B cell (primary cell): ENCODE data around the gene ADCY1. TPM values are rescaled to one million over a fixed set of nuclear protein-coding genes. Genes with fewer than 3 reads are reported as not detected.

Source experiments
- ATAC-seq: fragments of 200-7000 bp; cut with Tn5 transposase; one replicate; pipeline ENCODE4 v1.10.0; 2021; ENCODE audit warnings: low read depth, mild to moderate bottlenecking, moderate number of reproducible peaks, moderate library complexity
- CTCF ChIA-PET: fragments of 350-600 bp; sonication (Branson Sonifier 250); formaldehyde crosslinking; loops from one replicate; lab custom pipeline; 2021; ENCODE audit warnings: antibody characterized with exemption, inconsistent platforms; lab: Charles Lee
- POLR2A ChIA-PET: fragments of 350-600 bp; sonication (Branson Sonifier 250); formaldehyde crosslinking; loops from one replicate; lab custom pipeline; 2021; ENCODE audit warnings: antibody characterized with exemption; lab: Charles Lee
- DNase-seq: peaks from one replicate; pipeline ENCODE4 v3.0.0; 2013
- H2AFZ ChIP-seq: 2 replicates; pipeline ENCODE4 v1.6.1; 2012; ENCODE audit warnings: mild to moderate bottlenecking, low read depth, low read length; ENCODE audit not compliant: insufficient read depth, poor library complexity, severe bottlenecking
- H3K27ac ChIP-seq, 2 donors: 1 replicate in 1 of 2; 2 replicates in 1 of 2; pipeline ENCODE4 v1.5.1; 2012 to 2013; ENCODE audit warnings: low read length in 2 of 2, mild to moderate bottlenecking in 2 of 2, moderate library complexity in 1 of 2
- H3K27me3 ChIP-seq, 4 experiments: fragments of 200-600 bp in 1 of 4; sonication (generic) in 1 of 4; replicated peaks in 1 of 4; 1 replicate in 2 of 4; 2 replicates in 2 of 4; pipeline versions ENCODE4 v1.6.1 to v1.7.0; 2013 to 2016; ENCODE audit warnings: low read length in 3 of 4, mild to moderate bottlenecking in 2 of 4, mixed read lengths in 1 of 4, moderate library complexity in 1 of 4; ENCODE audit not compliant: insufficient read depth in 4 of 4, control insufficient read depth in 3 of 4; ENCODE audit errors: control extremely low read depth in 1 of 4
- H3K36me3 ChIP-seq, 2 experiments: replicated peaks in 1 of 2; 1 replicate in 1 of 2; 2 replicates in 1 of 2; pipeline versions ENCODE4 v1.6.1 to v1.7.1; 2013; ENCODE audit warnings: low read length in 1 of 2; ENCODE audit not compliant: insufficient read depth in 2 of 2, control insufficient read depth in 1 of 2; ENCODE audit errors: control extremely low read depth in 1 of 2, extremely low read depth in 1 of 2
- H3K4me1 ChIP-seq, 2 donors: fragments of 200-600 bp in 1 of 2; sonication (generic) in 1 of 2; 1 replicate in 1 of 2; 2 replicates in 1 of 2; pipeline versions ENCODE4 v1.5.1 to v1.6.1; 2013 to 2017; ENCODE audit warnings: low read length in 2 of 2; ENCODE audit not compliant: control insufficient read depth in 2 of 2, insufficient read depth in 2 of 2
- H3K4me2 ChIP-seq: replicated peaks from 2 replicates; pipeline ENCODE3; 2012; ENCODE audit warnings: mild to moderate bottlenecking, low read depth, low read length; ENCODE audit not compliant: poor library complexity, severe bottlenecking
- H3K4me3 ChIP-seq, 5 experiments: fragments of 200-600 bp in 1 of 5; sonication (generic) in 1 of 5; 1 replicate in 3 of 5; 2 replicates in 2 of 5; pipeline versions ENCODE4 v1.5.1 to v1.7.0; 2011 to 2016; ENCODE audit warnings: low read length in 4 of 5, mild to moderate bottlenecking in 4 of 5, low read depth in 2 of 5, control low read depth in 1 of 5, moderate library complexity in 1 of 5; ENCODE audit not compliant: insufficient read depth in 1 of 5; ENCODE audit errors: control extremely low read depth in 1 of 5, extremely low read depth in 1 of 5
- H3K79me2 ChIP-seq: fragments of 200-600 bp; sonication (generic); one replicate; pipeline ENCODE4 v1.6.0; 2016; ENCODE audit warnings: low read length; ENCODE audit not compliant: control insufficient read depth, insufficient read depth
- H3K9ac ChIP-seq: fragments of 200-600 bp; sonication (generic); 2 replicates; pipeline ENCODE4 v1.6.1; 2017; ENCODE audit warnings: mild to moderate bottlenecking, low read length, moderate library complexity
- H3K9me3 ChIP-seq, 3 donors: one replicate each; pipeline versions ENCODE4 v1.6.1 to v1.7.1; 2013; ENCODE audit warnings: low read length in 2 of 3; ENCODE audit not compliant: control insufficient read depth in 2 of 3, insufficient read depth in 1 of 3; ENCODE audit errors: control extremely low read depth in 1 of 3
- H4K20me1 ChIP-seq: 2 replicates; pipeline ENCODE4 v1.6.0; 2012; ENCODE audit warnings: mild to moderate bottlenecking, low read length; ENCODE audit not compliant: insufficient read depth, control insufficient read depth, poor library complexity, severe bottlenecking
- H3K27ac Mint-ChIP-seq: one replicate; pipeline ENCODE4 v1.8.0; 2021; ENCODE audit warnings: mixed read lengths
- H3K27me3 Mint-ChIP-seq: one replicate; pipeline ENCODE4 v1.8.0; 2021; ENCODE audit warnings: mixed read lengths
- H3K4me1 Mint-ChIP-seq: one replicate; pipeline ENCODE4 v1.8.0; 2021; ENCODE audit warnings: mixed read lengths
- H3K4me3 Mint-ChIP-seq: one replicate; pipeline ENCODE4 v1.8.0; 2021; ENCODE audit warnings: mixed read lengths
- H3K9me3 Mint-ChIP-seq: one replicate; pipeline ENCODE4 v1.8.0; 2022; ENCODE audit warnings: mixed read lengths; ENCODE audit not compliant: insufficient read depth
- EZH2 ChIP-seq: IDR thresholded peaks from 2 replicates; pipeline ENCODE4 v1.6.1; 2012; ENCODE audit warnings: borderline replicate concordance, low read depth, mild to moderate bottlenecking, moderate library complexity, low read length; ENCODE audit not compliant: insufficient read depth, poor library complexity, severe bottlenecking
- WGBS: methylation state at CpG from one replicate; pipeline ENCODE4 v1.1.5; 2013; ENCODE audit warnings: missing lambda C conversion rate; ENCODE audit not compliant: insufficient coverage; 5-methylcytosine and 5-hydroxymethylcytosine counted together
- intact Hi-C: fragments of 100-400 bp; cut with micrococcal nuclease; formaldehyde crosslinking; loops from one replicate; pipeline ENCODE4 v1.10.0; 2022
- polyA plus RNA-seq: library from polyadenylated mRNA; depleted of rRNA; stranded (reverse); fragments of >200 nt; gene quantifications from 2 replicates; pipeline ENCODE4 v1.2.3, GENCODE V29; 2012
- total RNA-seq, 2 donors: library from RNA; stranded (reverse); fragments of 120-200 nt in 1 of 2; gene quantifications; 1 replicate in 1 of 2; 2 replicates in 1 of 2; pipeline versions ENCODE4 v1.2.3 to v1.2.4, GENCODE V29; 2013 to 2022
- TF ChIP-seq, protein P1 (sequence below): fragments of 200-600 bp; IDR thresholded peaks from one replicate; pipeline ENCODE4 v1.8.0; 2022; ENCODE audit warnings: antibody characterized with exemption, mild to moderate bottlenecking

Gene ADCY1
- total and polyA plus RNA-seq, 2 donors (not counting 1 experiment from before 2014, with no cell fraction given) = 0.05 to 0.12 TPM

DNA sequence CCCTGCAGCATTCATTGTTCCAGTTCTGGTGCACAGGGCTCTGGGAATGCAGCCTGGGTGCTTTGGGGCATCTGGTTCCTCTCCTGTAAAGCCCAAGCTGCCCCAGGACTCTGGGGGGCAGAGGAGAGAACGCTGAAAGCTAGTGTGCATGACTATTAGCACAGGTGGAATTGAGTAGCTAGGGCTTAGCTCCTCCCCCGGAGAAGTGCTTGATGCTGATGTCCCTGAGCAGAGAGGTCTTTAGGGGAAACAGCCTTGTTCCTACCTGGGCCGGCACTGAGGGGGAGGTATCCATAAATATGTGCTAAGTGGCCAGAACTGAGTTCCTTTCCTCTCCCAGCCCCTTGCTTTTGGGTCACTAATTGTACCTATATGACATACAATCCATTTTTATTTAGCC is 3.9 kb downstream of the ADCY1 start:
- intact Hi-C loops = no loop called here

DNA sequence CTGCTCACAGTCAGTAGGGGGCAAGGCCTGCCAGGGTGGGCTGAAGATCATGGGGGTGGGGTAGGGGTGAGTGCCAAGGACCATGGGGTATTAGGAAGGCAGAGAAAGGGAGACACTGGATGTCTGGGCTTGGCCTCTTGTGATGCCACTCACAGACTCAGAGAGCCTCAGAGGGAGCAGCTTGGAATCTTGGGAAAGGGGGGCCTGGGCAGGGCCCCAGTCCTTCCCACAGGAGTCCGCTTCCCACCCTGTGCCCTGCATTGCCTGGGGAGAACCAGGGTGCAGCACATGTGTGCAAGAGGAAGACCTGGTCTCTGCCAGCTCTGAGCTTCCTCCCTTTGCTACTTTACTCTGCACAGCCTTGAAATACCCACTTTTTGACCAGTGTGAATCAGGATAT is 4.3 kb downstream of the ADCY1 start:
- Mint-ChIP-seq H3K4me3 (no peak overlapping the region), H3K9me3 (no peaks in the 10 kb centered on the region), H3K27ac (no peak overlapping the region), H3K4me1 (peaks cover 4% of the 10 kb centered on the region), H3K27me3 (peaks cover 20% of the 10 kb centered on the region)
- H3K36me3 ChIP-seq = no peaks in the 10 kb centered on the region
- no peaks in the 10 kb centered on the region for H4K20me1 ChIP-seq
- no peak overlapping the region for H3K9ac ChIP-seq
- no peak overlapping the region for H3K4me2 ChIP-seq
- no peaks in the 10 kb centered on the region for H3K4me1 ChIP-seq
- ATAC-seq (no peak), DNase-seq (no peak)
- peaks cover 0 to 6% (median 0%) of the 10 kb centered on the region in 3 donors for H3K9me3 ChIP-seq
- no peaks in the 10 kb centered on the region for H3K79me2 ChIP-seq
- no peak overlapping the region for H3K4me3 ChIP-seq
- CTCF ChIA-PET = no interaction called here
- intact Hi-C loops = no loop called here
- peaks cover 0 to 19% (median 2%) of the 10 kb centered on the region in 4 experiments for H3K27me3 ChIP-seq
- no peak for TF ChIP-seq EZH2
- TF ChIP-seq, protein P1, sequence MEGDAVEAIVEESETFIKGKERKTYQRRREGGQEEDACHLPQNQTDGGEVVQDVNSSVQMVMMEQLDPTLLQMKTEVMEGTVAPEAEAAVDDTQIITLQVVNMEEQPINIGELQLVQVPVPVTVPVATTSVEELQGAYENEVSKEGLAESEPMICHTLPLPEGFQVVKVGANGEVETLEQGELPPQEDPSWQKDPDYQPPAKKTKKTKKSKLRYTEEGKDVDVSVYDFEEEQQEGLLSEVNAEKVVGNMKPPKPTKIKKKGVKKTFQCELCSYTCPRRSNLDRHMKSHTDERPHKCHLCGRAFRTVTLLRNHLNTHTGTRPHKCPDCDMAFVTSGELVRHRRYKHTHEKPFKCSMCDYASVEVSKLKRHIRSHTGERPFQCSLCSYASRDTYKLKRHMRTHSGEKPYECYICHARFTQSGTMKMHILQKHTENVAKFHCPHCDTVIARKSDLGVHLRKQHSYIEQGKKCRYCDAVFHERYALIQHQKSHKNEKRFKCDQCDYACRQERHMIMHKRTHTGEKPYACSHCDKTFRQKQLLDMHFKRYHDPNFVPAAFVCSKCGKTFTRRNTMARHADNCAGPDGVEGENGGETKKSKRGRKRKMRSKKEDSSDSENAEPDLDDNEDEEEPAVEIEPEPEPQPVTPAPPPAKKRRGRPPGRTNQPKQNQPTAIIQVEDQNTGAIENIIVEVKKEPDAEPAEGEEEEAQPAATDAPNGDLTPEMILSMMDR = no peak
- no peak overlapping the region for H3K27ac ChIP-seq
- H2AFZ ChIP-seq = no peak overlapping the region
- 80% methylated on average over 1 of the region's 1 CpG for WGBS
- POLR2A ChIA-PET = no interaction called here

More for the DNA sequence above, 3.9 kb downstream of the ADCY1 start:
- Histone ChIP-seq H3K36me3 (no peaks in the 10 kb centered on the region), H3K27ac (no peak overlapping the region), H3K27me3 (peaks cover 0 to 23% (median 2%) of the 10 kb centered on the region in 4 experiments), H3K9me3 (peaks cover 0 to 10% (median 0%) of the 10 kb centered on the region in 3 donors), H3K4me2 (no peak overlapping the region), H3K4me1 (no peaks in the 10 kb centered on the region), H3K4me3 (no peak overlapping the region), H3K79me2 (no peaks in the 10 kb centered on the region), H3K9ac (no peak overlapping the region), H2AFZ (no peak overlapping the region), H4K20me1 (no peaks in the 10 kb centered on the region)
- no peak overlapping the region for H3K27ac Mint-ChIP-seq
- no peaks in the 10 kb centered on the region for H3K9me3 Mint-ChIP-seq
- CTCF ChIA-PET = interaction anchor here (0.7 kb wide), 1 partner anchor 12 kb away, joined by 3 read pairs; no protein-coding TSS in a partner anchor
- POLR2A ChIA-PET = no interaction called here
- H3K27me3 Mint-ChIP-seq = peaks cover 25% of the 10 kb centered on the region
- 64% methylated on average over 2 of the region's 3 CpGs for WGBS
- no peak overlapping the region for H3K4me3 Mint-ChIP-seq
- no peak for ATAC-seq
- H3K4me1 Mint-ChIP-seq = peaks cover 8% of the 10 kb centered on the region
- no peak for TF ChIP-seq EZH2
- TF ChIP-seq, protein P1 = no peak
- DNase-seq = no peak
